GM18907 (cell line): Measurements from ENCODE around the gene GPR107.

Experiments
- ATAC-seq: cut with Tn5 transposase; IDR thresholded peaks from one replicate; pipeline ENCODE4 v1.9.1; 2021; ENCODE audit warnings: mild to moderate bottlenecking, moderate library complexity; ENCODE audit not compliant: unreplicated experiment

Gene GPR107

GRCh38 chr9:130179331-130179907 lies 125.7 kb downstream of the GPR107 start:
- ATAC-seq = no peak

- no peak for ATAC-seq
Measured at GRCh38 chr9:130180516-130180915, 126.8 kb downstream of the GPR107 start.

- no peak for ATAC-seq
Measured at GRCh38 chr9:130181678-130182380, 128.1 kb downstream of the GPR107 start.

GRCh38 chr9:130182381-130182909 lies 128.7 kb downstream of the GPR107 start:
- no peak for ATAC-seq

GRCh38 chr9:130183133-130183762 lies 129.5 kb downstream of the GPR107 start:
- no peak for ATAC-seq

- no peak for ATAC-seq
Measured at GRCh38 chr9:130185017-130185416, 131.3 kb downstream of the GPR107 start.

- ATAC-seq = no peak
Measured at GRCh38 chr9:130185490-130186031, 131.9 kb downstream of the GPR107 start.

- ATAC-seq = no peak
Measured at GRCh38 chr9:130186051-130186450, 132.3 kb downstream of the GPR107 start.

GRCh38 chr9:130186839-130187522 lies 133.3 kb downstream of the GPR107 start:
- ATAC-seq = no peak

- no peak for ATAC-seq
Measured at GRCh38 chr9:130187523-130187846, 133.8 kb downstream of the GPR107 start.

GRCh38 chr9:130188860-130189481 lies 135.3 kb downstream of the GPR107 start:
- ATAC-seq = no peak
